DOHH2 (cell line): ENCODE results near the gene ATP5F1E.

Experiments
- EZH2phosphoT487 ChIP-seq: fragments of 200-600 bp; sonication (generic); IDR thresholded peaks from 2 replicates; pipeline ENCODE4 v1.6.1; 2017; ENCODE audit warnings: borderline replicate concordance, mild to moderate bottlenecking, antibody characterized with exemption, low read length, moderate library complexity, mixed read lengths
- TF ChIP-seq, protein P1 (sequence below): fragments of 200-600 bp; sonication (generic); IDR thresholded peaks from one replicate; pipeline ENCODE4 v1.5.1; 2014; ENCODE audit warnings: antibody characterized with exemption, mild to moderate bottlenecking, low read depth, low read length; ENCODE audit not compliant: poor library complexity, severe bottlenecking

DNA sequence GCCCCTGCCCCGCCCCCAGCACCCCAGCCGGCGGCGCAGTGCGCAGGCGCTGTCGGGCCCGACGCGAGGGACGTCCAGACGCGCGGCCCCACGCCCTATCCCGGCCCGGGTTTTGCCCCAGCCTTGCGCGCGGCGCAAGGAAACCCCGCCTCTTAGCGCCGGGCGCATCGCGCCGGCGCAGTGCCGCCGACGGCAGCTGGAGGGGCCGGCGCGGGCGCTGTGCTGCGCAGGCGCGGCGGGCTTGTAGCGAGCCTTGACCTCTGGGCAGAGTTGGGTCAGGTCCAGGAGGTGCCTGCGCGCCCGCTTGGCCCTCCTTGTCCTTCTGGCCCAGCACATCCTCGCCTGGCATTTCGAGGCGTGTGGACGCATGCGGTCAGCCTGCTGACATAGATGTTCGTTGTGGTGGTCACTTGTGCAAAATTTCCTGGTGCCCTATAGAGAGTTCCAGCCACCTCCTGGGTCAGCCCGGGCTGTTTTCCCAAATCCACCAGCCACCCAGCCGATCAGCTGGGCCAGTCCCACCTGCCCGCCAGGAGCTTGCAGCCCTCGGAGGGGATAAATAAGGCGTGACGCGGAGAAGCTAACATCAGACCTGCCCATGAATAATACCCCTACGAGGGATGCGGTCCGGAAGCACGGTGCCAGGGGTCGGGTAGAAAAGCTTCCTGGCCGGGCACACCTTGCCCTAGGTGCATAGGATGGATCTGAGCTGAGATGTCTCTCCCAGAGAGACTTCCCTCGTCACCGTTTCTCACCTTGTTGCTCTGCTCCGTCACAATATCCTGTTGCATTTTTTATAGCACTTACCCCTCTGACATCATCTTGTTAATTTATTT lies 10.9 kb upstream of the ATP5F1E start:
- TF ChIP-seq, protein P1, sequence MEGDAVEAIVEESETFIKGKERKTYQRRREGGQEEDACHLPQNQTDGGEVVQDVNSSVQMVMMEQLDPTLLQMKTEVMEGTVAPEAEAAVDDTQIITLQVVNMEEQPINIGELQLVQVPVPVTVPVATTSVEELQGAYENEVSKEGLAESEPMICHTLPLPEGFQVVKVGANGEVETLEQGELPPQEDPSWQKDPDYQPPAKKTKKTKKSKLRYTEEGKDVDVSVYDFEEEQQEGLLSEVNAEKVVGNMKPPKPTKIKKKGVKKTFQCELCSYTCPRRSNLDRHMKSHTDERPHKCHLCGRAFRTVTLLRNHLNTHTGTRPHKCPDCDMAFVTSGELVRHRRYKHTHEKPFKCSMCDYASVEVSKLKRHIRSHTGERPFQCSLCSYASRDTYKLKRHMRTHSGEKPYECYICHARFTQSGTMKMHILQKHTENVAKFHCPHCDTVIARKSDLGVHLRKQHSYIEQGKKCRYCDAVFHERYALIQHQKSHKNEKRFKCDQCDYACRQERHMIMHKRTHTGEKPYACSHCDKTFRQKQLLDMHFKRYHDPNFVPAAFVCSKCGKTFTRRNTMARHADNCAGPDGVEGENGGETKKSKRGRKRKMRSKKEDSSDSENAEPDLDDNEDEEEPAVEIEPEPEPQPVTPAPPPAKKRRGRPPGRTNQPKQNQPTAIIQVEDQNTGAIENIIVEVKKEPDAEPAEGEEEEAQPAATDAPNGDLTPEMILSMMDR = no peak
- no peak for TF ChIP-seq EZH2phosphoT487
